ENCODE measurements around the gene SLMAP. TPM values are rescaled to one million over a fixed set of nuclear protein-coding genes. Genes with fewer than 3 reads are reported as not detected.

SLMAP gene
- total RNA-seq, 1 donor from 2014 or later, result 50.3 TPM

DNA sequence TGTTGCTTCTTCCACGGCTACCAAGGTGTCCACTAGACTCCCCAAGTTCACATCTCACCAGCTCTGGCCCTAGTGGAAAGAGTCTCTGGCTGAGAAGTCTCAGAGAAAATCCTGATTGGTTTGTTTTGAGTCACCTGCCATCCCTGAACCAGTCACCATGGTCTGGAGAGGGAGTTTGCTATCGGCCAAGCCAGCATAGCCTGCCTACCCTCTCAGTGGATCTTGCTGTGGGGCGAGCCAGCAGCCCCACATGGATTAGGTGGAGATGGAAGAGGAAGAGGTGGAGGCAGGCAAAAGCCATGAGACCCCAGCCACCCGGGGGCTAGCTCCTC, 204.0 kb downstream of the SLMAP start:
- DNase-seq (ENCODE audit: low read depth) (no peak), FAIRE-seq (peak; percentile 32)
- TF ChIP-seq, protein P1, sequence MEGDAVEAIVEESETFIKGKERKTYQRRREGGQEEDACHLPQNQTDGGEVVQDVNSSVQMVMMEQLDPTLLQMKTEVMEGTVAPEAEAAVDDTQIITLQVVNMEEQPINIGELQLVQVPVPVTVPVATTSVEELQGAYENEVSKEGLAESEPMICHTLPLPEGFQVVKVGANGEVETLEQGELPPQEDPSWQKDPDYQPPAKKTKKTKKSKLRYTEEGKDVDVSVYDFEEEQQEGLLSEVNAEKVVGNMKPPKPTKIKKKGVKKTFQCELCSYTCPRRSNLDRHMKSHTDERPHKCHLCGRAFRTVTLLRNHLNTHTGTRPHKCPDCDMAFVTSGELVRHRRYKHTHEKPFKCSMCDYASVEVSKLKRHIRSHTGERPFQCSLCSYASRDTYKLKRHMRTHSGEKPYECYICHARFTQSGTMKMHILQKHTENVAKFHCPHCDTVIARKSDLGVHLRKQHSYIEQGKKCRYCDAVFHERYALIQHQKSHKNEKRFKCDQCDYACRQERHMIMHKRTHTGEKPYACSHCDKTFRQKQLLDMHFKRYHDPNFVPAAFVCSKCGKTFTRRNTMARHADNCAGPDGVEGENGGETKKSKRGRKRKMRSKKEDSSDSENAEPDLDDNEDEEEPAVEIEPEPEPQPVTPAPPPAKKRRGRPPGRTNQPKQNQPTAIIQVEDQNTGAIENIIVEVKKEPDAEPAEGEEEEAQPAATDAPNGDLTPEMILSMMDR (IDR thresholded peaks at IDR 0.05; ENCODE audit: insufficient read depth, low read length, severe bottlenecking), result no peak
- Histone ChIP-seq H3K4me3 (ENCODE audit: low read depth, low read length) (no peak overlapping the region), H3K36me3 (ENCODE audit: control insufficient read depth, insufficient read depth, low read length) (no peaks in the 10 kb centered on the region), H3K27me3 (ENCODE audit: control insufficient read depth, insufficient read depth, low read length) (no peaks in the 10 kb centered on the region)

DNA sequence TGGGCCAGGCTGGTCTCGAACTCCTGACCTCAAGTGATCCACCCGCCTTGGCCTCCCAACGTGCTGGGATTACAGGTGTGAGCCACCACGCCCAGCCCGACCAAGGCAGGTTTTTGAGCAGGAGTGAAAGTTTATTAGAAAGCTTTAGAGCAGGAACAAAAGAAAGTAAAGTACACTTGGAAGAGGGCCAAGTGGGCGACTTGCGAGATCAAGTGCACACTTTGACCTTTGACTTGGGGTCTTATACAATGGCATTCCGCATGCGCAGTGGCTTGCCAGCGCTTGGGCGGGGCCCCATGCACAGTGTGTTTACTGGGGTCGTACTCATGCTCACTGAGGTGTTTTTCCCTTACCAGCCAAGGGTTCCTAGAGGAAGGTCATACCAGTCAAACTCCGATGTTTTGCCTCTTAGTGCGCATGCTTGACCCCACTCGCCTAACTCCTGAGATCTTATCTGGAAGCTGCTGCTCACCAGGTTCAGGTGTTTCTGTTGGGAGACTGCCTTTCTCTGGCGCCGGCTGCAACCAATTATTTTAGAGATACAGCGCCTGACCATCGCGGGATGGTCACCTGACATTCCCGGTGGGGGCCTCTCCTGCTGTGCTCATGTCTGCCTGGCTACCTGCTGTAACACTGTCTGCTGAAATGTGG, 205.2 kb downstream of the SLMAP start:
- TF ChIP-seq, protein P1 (IDR thresholded peaks at IDR 0.05; ENCODE audit: insufficient read depth, low read length, severe bottlenecking), result no peak
- FAIRE-seq, result no peak

DNA sequence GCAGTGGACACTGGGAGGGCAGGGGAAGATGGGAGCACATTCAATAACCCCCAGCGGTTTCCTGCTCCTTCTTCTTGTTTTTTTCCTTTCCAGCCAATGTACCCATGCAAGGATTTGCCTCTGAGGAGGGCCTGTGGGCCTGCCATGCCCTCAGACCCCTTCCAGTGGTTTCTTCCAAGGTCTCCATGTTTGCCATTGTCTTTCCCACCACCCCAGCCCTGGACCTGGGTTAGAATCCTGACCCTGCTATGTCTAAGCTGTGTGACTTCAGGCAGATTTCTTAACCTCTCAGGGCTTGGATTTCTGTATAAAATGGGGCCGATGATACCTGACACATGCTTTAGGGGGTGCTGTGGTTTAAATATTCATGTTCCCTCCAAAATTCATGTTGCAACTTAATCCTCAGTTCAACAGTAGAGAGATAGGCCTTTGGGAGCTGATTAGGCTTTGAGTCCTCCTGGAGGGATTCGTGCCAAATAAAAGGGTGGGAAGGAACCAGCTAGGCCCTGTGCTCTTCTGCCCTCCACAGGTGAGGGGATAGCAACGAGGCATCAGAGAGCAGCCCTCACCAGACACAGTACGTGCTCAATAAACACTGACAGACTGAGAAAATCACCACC, 205.8 kb downstream of the SLMAP start:
- TF ChIP-seq, protein P1 (IDR thresholded peaks at IDR 0.05; ENCODE audit: insufficient read depth, low read length, severe bottlenecking), result peak; percentile 54
- no peaks in the 10 kb centered on the region for H3K36me3 ChIP-seq (ENCODE audit: control insufficient read depth, insufficient read depth, low read length)
- H3K4me3 ChIP-seq (ENCODE audit: low read depth, low read length), result no peak overlapping the region
- no peaks in the 10 kb centered on the region for H3K27me3 ChIP-seq (ENCODE audit: control insufficient read depth, insufficient read depth, low read length)
- FAIRE-seq, result no peak
- peak; percentile 75 for DNase-seq (ENCODE audit: low read depth)

More for the DNA sequence above, 205.2 kb downstream of the SLMAP start:
- Histone ChIP-seq H3K36me3 (ENCODE audit: control insufficient read depth, insufficient read depth, low read length) (no peaks in the 10 kb centered on the region), H3K4me3 (ENCODE audit: low read depth, low read length) (no peak overlapping the region), H3K27me3 (ENCODE audit: control insufficient read depth, insufficient read depth, low read length) (no peaks in the 10 kb centered on the region)
- no peak for DNase-seq (ENCODE audit: low read depth)

DNA sequence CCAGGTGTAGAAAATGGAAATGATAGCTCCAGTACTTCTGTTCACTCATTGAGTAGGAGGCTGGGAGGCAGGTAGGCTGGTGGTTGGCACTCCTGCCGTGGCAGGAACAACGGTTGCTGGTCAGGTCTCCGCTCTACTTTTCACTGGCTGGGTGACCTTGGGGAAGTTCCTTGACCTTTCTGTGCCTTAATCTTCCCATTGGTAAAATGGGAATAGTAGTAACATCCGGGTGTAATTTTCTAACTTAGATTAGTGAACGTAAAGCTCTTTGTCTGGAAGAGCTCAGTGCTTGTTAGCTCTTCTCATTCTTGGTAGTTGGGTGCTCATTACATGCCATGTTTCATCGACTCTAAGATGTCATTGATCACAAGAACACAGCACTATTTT, 206.3 kb downstream of the SLMAP start:
- no peaks in the 10 kb centered on the region for H3K36me3 ChIP-seq (ENCODE audit: control insufficient read depth, insufficient read depth, low read length)
- DNase-seq (ENCODE audit: low read depth) (no peak), FAIRE-seq (no peak)
- H3K27me3 ChIP-seq (ENCODE audit: control insufficient read depth, insufficient read depth, low read length), result no peaks in the 10 kb centered on the region
- H3K4me3 ChIP-seq (ENCODE audit: low read depth, low read length), result no peak overlapping the region
- TF ChIP-seq, protein P1 (IDR thresholded peaks at IDR 0.05; ENCODE audit: insufficient read depth, low read length, severe bottlenecking), result no peak

DNA sequence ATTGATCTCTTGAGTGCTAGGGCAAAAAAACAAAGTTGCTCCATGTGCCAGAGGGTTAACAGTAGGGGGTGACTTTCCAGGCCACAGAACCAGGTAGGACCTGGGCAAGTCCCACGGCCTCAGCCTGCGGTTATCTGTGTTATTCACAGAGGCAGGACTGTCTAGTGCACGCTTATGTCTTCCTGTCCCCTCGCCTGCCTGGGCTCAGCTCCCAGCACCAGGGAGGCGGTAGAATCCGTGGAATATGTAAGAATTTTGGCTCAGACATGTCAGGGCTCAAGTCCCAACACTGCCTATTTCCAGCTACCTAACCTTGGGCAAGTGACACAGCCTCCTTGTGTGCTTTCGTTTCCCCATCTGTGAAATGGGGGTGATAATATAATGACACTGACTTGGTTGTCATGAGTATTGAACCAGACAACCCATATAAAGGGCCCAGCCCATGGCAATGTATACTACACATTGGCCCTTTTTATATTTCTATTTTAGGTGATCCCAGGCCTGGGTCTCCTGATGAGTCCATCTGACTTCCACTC, 207.8 kb downstream of the SLMAP start:
- Histone ChIP-seq H3K36me3 (ENCODE audit: control insufficient read depth, insufficient read depth, low read length) (no peaks in the 10 kb centered on the region), H3K4me3 (ENCODE audit: low read depth, low read length) (no peak overlapping the region), H3K27me3 (ENCODE audit: control insufficient read depth, insufficient read depth, low read length) (no peaks in the 10 kb centered on the region)
- TF ChIP-seq, protein P1 (IDR thresholded peaks at IDR 0.05; ENCODE audit: insufficient read depth, low read length, severe bottlenecking), result no peak
- no peak for FAIRE-seq
- peak; percentile 52 for DNase-seq (ENCODE audit: low read depth)
